Measurements from ENCODE around the gene CALY.

DNA sequence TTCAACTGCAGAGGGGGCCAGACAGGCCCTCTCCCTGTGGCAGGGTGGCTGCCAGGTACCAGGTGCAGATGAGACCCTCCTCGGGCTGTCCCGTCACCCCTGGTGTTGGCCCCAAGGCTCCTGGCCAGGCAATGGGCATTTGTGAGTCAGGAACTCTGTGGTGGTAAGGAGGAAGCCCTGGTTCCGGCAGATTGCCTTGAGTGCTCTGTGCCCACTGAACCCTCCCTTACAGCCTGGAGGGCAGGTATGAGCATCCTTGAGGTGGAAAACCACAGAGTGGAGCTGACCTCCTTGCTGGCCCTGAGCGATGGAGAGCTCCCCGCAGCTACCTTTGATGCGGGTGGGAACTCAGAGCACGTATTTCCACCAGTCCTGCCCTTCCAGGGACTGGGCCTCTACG lies 44.3 kb upstream of the CALY start:
- TF ChIP-seq, protein P1, sequence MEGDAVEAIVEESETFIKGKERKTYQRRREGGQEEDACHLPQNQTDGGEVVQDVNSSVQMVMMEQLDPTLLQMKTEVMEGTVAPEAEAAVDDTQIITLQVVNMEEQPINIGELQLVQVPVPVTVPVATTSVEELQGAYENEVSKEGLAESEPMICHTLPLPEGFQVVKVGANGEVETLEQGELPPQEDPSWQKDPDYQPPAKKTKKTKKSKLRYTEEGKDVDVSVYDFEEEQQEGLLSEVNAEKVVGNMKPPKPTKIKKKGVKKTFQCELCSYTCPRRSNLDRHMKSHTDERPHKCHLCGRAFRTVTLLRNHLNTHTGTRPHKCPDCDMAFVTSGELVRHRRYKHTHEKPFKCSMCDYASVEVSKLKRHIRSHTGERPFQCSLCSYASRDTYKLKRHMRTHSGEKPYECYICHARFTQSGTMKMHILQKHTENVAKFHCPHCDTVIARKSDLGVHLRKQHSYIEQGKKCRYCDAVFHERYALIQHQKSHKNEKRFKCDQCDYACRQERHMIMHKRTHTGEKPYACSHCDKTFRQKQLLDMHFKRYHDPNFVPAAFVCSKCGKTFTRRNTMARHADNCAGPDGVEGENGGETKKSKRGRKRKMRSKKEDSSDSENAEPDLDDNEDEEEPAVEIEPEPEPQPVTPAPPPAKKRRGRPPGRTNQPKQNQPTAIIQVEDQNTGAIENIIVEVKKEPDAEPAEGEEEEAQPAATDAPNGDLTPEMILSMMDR (IDR thresholded peaks at IDR 0.05; ENCODE audit: insufficient read depth, low read length, poor library complexity, severe bottlenecking): no peak
- no peak for TF ChIP-seq EZH2phosphoT487 (conservative IDR thresholded peaks at IDR 0.05; ENCODE audit: low read length)
